SK-N-SH treated with all-trans-retinoic acid at 6 μM for 48 hours (cell line): ENCODE data around the gene NPEPL1.

ENCODE experiments used
- ATAC-seq: fragments of 200-7000 bp; cut with Tn5 transposase; 3 replicates; pipeline ENCODE4 v1.9.1; 2020; ENCODE audit warnings: mild to moderate bottlenecking, moderate library complexity
- ARNTL ChIP-seq: fragments of 450-650 bp; formaldehyde crosslinking; IDR thresholded peaks from 2 replicates; pipeline ENCODE4 v1.5.0; 2020; ENCODE audit warnings: low read depth, mild to moderate bottlenecking, moderate library complexity, borderline replicate concordance
- BACH2 ChIP-seq: fragments of 250-450 bp; sonication (Bioruptor Pico); IDR thresholded peaks from 2 replicates; pipeline ENCODE4 v1.9.0; 2021; ENCODE audit warnings: mild to moderate bottlenecking, borderline replicate concordance
- CSDC2 ChIP-seq: fragments of 250-450 bp; sonication (Bioruptor Pico); IDR thresholded peaks from 2 replicates; pipeline ENCODE4 v1.5.0; 2020; ENCODE audit warnings: mild to moderate bottlenecking, moderate library complexity
- ESRRG ChIP-seq: fragments of 250-450 bp; sonication (Bioruptor Pico); IDR thresholded peaks from 2 replicates; pipeline ENCODE4 v1.6.1; 2021; ENCODE audit warnings: mild to moderate bottlenecking
- GLIS3 ChIP-seq: fragments of 250-450 bp; sonication (Bioruptor Pico); IDR thresholded peaks from 2 replicates; pipeline ENCODE4 v1.5.0; 2020; ENCODE audit warnings: mild to moderate bottlenecking, moderate library complexity
- ISL1 ChIP-seq: fragments of 250-450 bp; sonication (Bioruptor Pico); IDR thresholded peaks from 2 replicates; pipeline ENCODE4 v2.1.2; 2022; ENCODE audit warnings: mild to moderate bottlenecking, moderate library complexity
- OSR1 ChIP-seq: fragments of 250-450 bp; sonication (Bioruptor Pico); IDR thresholded peaks from 2 replicates; pipeline ENCODE4 v1.8.0; 2022; ENCODE audit warnings: moderate library complexity, mild to moderate bottlenecking, inconsistent platforms
- PPARA ChIP-seq: fragments of 250-450 bp; sonication (Bioruptor Pico); IDR thresholded peaks from 2 replicates; pipeline ENCODE4 v1.5.0; 2020; ENCODE audit warnings: mild to moderate bottlenecking, borderline replicate concordance
- RARB ChIP-seq: fragments of 250-450 bp; sonication (Bioruptor Pico); IDR thresholded peaks from 2 replicates; pipeline ENCODE4 v1.8.0; 2021; ENCODE audit warnings: mild to moderate bottlenecking, moderate library complexity
- SNAI2 ChIP-seq: fragments of 250-450 bp; sonication (Bioruptor Pico); IDR thresholded peaks from 2 replicates; pipeline ENCODE4 v1.5.0; 2020; ENCODE audit warnings: mild to moderate bottlenecking, moderate library complexity
- TOX ChIP-seq: fragments of 250-450 bp; sonication (Bioruptor Pico); IDR thresholded peaks from 2 replicates; pipeline ENCODE4 v1.8.0; 2021; ENCODE audit warnings: mild to moderate bottlenecking, moderate library complexity, borderline replicate concordance
- ZC3H10 ChIP-seq: fragments of 250-450 bp; sonication (Bioruptor Pico); IDR thresholded peaks from 2 replicates; pipeline ENCODE4 v1.5.1; 2021; ENCODE audit warnings: mild to moderate bottlenecking, moderate library complexity
- ZNF565 ChIP-seq: fragments of 450-650 bp; formaldehyde crosslinking; conservative IDR thresholded peaks from 2 replicates; pipeline ENCODE4 v1.5.0; 2020; ENCODE audit warnings: low read depth, mild to moderate bottlenecking, moderate library complexity
- ZNF8 ChIP-seq: fragments of 450-650 bp; formaldehyde crosslinking; IDR thresholded peaks from 2 replicates; pipeline ENCODE4 v1.5.0; 2020; ENCODE audit warnings: mild to moderate bottlenecking, moderate library complexity
- TF ChIP-seq, protein P1 (sequence below): fragments of 250-450 bp; sonication (Bioruptor Pico); IDR thresholded peaks from 2 replicates; pipeline ENCODE4 v1.5.0; 2020; ENCODE audit warnings: mild to moderate bottlenecking, moderate library complexity
- TF ChIP-seq, protein P2 (sequence below): fragments of 250-450 bp; sonication (Bioruptor Pico); IDR thresholded peaks from 2 replicates; pipeline ENCODE4 v1.8.0; 2020; ENCODE audit warnings: mild to moderate bottlenecking, moderate library complexity, borderline replicate concordance
- TF ChIP-seq, protein P3 (sequence below): fragments of 250-450 bp; sonication (Bioruptor Pico); IDR thresholded peaks from 2 replicates; pipeline ENCODE4 v1.8.0; 2021; ENCODE audit warnings: low read depth, mild to moderate bottlenecking, moderate library complexity, borderline replicate concordance
- TF ChIP-seq, protein P4 (sequence below): fragments of 250-450 bp; sonication (Bioruptor Pico); IDR thresholded peaks from 2 replicates; pipeline ENCODE4 v1.5.1; 2020; ENCODE audit warnings: low read depth, mild to moderate bottlenecking, moderate library complexity

The NPEPL1 gene

DNA sequence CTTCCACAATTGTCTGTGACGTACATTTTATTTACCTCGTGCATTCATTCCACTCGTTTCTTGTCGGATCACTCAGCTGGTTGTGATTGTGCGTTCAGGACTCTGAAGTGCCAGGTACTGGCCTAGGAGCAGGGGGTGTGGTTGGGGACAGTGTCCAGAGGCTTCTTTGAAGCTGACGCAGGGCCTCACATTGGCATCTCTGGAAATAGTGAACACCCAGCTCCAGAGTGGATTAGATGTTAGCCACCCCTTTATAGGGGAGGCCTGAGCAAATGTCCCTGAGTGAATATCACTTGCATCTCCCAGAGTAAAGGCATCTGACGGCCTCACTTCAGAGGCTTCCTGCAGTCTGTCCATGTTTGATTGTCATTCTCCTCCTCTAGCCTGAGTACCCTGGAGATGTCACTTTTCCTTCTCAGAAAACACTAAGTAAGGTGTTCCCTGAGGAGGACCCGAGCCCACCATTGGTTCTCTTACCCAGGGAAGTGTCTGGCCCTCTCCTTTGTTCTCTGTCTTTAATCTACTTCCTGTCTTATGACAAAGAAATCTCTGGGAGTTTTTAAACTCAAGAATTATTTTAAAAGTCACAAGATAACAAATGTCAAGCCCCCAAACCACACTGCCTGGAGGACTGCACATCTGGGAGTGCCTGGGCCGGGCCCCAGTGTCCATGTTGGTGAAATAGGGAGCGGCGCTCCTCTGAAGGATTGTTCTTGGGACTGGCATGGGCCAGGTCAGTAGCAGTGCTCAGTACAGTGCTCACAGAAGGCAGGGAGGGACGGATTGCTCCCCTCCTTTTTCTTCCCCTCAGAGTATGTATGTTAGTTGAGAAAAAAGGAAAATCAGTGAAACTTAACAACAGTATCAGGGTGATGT is 30.8 kb upstream of the NPEPL1 start (continued):
- TF ChIP-seq, protein P1, sequence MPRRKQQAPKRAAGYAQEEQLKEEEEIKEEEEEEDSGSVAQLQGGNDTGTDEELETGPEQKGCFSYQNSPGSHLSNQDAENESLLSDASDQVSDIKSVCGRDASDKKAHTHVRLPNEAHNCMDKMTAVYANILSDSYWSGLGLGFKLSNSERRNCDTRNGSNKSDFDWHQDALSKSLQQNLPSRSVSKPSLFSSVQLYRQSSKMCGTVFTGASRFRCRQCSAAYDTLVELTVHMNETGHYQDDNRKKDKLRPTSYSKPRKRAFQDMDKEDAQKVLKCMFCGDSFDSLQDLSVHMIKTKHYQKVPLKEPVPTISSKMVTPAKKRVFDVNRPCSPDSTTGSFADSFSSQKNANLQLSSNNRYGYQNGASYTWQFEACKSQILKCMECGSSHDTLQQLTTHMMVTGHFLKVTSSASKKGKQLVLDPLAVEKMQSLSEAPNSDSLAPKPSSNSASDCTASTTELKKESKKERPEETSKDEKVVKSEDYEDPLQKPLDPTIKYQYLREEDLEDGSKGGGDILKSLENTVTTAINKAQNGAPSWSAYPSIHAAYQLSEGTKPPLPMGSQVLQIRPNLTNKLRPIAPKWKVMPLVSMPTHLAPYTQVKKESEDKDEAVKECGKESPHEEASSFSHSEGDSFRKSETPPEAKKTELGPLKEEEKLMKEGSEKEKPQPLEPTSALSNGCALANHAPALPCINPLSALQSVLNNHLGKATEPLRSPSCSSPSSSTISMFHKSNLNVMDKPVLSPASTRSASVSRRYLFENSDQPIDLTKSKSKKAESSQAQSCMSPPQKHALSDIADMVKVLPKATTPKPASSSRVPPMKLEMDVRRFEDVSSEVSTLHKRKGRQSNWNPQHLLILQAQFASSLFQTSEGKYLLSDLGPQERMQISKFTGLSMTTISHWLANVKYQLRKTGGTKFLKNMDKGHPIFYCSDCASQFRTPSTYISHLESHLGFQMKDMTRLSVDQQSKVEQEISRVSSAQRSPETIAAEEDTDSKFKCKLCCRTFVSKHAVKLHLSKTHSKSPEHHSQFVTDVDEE: no peak
- TF ChIP-seq, all 23 proteins: peak for 0

DNA sequence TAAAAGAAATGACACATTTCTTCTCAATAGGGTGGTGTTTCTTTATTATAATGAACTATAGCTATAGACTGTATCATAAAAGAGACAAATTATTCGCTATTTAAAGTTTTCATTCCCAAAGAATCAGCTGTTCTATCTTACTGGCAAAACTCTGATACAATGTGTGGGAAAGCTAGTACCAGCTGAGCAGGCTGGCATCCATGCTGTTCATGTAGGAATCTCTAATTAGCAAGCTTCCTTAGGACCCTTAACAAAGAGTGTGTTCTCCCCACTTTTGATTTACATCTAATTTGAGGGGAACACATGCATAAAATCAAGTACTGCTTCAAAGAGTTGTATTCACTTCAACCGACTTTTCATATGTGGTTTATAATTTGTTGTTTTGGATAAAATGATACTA is 28.3 kb upstream of the NPEPL1 start:
- no peak for ATAC-seq
- TF ChIP-seq RARB (no peak), GLIS3 (CRISPR knock-in tag) (no peak), BACH2 (CRISPR knock-in tag) (no peak), ZNF8 (CRISPR knock-in tag) (no peak), ZC3H10 (CRISPR knock-in tag) (no peak)
- TF ChIP-seq, protein P2, sequence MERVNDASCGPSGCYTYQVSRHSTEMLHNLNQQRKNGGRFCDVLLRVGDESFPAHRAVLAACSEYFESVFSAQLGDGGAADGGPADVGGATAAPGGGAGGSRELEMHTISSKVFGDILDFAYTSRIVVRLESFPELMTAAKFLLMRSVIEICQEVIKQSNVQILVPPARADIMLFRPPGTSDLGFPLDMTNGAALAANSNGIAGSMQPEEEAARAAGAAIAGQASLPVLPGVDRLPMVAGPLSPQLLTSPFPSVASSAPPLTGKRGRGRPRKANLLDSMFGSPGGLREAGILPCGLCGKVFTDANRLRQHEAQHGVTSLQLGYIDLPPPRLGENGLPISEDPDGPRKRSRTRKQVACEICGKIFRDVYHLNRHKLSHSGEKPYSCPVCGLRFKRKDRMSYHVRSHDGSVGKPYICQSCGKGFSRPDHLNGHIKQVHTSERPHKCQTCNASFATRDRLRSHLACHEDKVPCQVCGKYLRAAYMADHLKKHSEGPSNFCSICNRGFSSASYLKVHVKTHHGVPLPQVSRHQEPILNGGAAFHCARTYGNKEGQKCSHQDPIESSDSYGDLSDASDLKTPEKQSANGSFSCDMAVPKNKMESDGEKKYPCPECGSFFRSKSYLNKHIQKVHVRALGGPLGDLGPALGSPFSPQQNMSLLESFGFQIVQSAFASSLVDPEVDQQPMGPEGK (CRISPR knock-in tag): no peak
- TF ChIP-seq, all 23 proteins: peak for 0

DNA sequence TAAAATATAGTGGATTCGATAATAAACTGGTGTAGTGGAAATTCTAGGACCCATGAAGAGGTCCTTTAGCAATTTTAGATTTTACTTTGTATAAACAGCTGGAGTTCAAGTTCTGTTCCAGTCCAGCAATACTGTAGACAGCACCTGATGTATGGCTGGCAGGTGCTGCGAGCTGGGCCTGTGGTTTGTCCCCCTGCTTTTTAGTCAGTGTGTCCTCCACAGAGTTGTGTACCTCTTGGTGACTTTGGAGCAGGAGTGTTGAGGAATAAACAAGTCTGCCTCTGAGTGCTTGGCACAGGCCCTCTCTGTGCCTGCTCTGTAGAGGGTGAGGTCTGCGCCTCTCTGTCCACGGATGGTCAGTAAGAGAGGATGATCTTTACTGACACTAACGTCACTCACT is 27.7 kb upstream of the NPEPL1 start:
- no peak for TF ChIP-seq ZNF565
- no peak for TF ChIP-seq GLIS3 (CRISPR knock-in tag)
- TF ChIP-seq, protein P3, sequence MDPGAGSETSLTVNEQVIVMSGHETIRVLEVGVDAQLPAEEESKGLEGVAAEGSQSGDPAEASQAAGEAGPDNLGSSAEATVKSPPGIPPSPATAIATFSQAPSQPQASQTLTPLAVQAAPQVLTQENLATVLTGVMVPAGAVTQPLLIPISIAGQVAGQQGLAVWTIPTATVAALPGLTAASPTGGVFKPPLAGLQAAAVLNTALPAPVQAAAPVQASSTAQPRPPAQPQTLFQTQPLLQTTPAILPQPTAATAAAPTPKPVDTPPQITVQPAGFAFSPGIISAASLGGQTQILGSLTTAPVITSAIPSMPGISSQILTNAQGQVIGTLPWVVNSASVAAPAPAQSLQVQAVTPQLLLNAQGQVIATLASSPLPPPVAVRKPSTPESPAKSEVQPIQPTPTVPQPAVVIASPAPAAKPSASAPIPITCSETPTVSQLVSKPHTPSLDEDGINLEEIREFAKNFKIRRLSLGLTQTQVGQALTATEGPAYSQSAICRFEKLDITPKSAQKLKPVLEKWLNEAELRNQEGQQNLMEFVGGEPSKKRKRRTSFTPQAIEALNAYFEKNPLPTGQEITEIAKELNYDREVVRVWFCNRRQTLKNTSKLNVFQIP: no peak
- no peak for TF ChIP-seq BACH2 (CRISPR knock-in tag)
- no peak for ATAC-seq

DNA sequence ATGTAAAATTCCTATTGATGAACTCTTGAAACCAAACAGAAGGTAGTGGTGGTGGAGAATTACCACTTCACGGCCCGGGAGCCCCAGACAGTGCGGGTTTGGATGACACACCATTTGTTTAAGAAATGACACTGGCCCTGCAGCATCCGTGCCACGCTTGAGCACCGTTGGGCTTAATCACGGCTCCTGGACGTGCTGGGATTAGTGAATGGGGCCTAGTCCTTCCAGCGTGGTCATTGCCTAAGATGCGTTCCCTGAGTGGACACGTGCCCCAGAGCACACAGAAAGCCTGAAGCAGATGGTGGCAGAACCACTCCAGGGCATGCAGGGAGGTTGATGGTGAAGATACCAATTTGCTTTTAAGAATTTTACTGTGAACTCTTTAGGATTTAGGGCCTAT is 27.0 kb upstream of the NPEPL1 start:
- TF ChIP-seq ESRRG (CRISPR knock-in tag) (no peak), TOX (CRISPR knock-in tag) (no peak), ZNF8 (CRISPR knock-in tag) (no peak), OSR1 (CRISPR knock-in tag) (no peak), SNAI2 (CRISPR knock-in tag) (no peak), PPARA (CRISPR knock-in tag) (no peak), RARB (no peak), ZC3H10 (CRISPR knock-in tag) (no peak), ARNTL (CRISPR knock-in tag) (no peak), BACH2 (CRISPR knock-in tag) (no peak), ISL1 (no peak), CSDC2 (CRISPR knock-in tag) (no peak)
- TF ChIP-seq, protein P2 (CRISPR knock-in tag): no peak
- TF ChIP-seq, protein P4, sequence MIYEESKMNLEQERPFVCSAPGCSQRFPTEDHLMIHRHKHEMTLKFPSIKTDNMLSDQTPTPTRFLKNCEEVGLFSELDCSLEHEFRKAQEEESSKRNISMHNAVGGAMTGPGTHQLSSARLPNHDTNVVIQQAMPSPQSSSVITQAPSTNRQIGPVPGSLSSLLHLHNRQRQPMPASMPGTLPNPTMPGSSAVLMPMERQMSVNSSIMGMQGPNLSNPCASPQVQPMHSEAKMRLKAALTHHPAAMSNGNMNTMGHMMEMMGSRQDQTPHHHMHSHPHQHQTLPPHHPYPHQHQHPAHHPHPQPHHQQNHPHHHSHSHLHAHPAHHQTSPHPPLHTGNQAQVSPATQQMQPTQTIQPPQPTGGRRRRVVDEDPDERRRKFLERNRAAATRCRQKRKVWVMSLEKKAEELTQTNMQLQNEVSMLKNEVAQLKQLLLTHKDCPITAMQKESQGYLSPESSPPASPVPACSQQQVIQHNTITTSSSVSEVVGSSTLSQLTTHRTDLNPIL (CRISPR knock-in tag): no peak
- TF ChIP-seq, protein P3: no peak
- TF ChIP-seq, protein P1: no peak
- ATAC-seq: no peak
